GM10248 (cell line): Measurements from ENCODE around the gene SPIRE1.
"Not testable (repeated sequence)": the region's sequence is repeated elsewhere in the genome, so short reads cannot be mapped to it uniquely, and the experiment has no call there.

Experiments used
- CTCF ChIA-PET: fragments of 300-600 bp; sonication (Branson Sonifier 250); formaldehyde crosslinking; extraction: SDS; loops from one replicate; lab custom pipeline; 2021; ENCODE audit warnings: antibody characterized with exemption; lab: Yijun Ruan, JAX
- POLR2A ChIA-PET: fragments of 350-650 bp; sonication (Branson Sonifier 250); formaldehyde crosslinking; extraction: SDS; loops from one replicate; lab custom pipeline; 2020; ENCODE audit warnings: antibody characterized with exemption; lab: Yijun Ruan, JAX
- DNase-seq: peaks from one replicate; pipeline ENCODE4 v3.0.0; 2012; ENCODE audit errors: extremely low spot score
- TF ChIP-seq, protein P1 (sequence below): IDR thresholded peaks from 2 replicates; pipeline ENCODE4 v1.5.1; 2012; ENCODE audit warnings: mild to moderate bottlenecking, low read depth; ENCODE audit errors: extremely low read depth, missing control alignments, control extremely low read depth

Gene SPIRE1

DNA sequence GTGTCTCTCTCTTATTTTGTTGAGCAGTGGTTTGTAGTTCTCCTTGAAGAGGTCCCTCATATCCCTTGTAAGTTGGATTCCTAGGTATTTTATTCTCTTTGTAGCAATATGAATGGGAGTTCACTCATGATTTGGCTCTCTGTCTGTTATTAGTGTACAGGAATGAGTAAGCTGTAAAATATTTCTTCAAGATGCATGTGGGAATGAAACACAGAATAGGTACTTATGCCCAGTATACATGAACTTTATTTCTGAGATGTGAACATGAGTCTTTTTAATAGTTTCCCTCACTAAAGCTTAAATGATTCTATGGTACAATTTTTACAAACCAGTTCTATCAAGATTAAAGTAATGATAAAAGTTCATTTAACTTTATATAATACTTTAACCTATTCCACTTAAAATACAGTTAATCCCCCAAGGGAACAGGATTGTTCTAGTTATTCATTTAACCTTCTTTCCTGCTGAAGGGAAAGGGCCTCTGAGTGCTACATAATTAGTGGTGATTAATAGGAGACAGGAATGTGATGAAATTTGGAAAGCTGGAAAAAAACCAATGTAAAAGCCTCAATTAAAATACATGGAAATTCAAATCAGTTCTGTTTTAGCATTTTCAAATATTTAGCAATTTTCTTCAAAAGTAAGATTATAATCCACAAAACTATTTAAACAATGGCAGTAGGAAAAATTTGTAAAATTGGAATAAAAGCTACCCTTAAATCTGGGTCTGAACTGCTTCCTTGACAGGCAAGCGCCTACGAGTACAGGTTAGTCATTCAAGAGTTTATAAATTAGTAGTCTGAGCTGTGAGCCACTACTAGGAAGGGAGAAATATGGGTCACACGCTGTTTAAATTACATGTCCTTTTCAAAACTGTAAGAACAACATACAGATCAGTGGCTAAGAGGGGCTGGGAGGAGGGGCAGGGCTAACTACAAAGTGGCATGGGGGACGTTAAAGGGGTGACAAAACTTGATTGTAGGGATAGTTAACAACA is 28.9 kb downstream of the SPIRE1 start:
- POLR2A ChIA-PET, result no interaction called here
- DNase-seq, result no peak
- TF ChIP-seq, protein P1, sequence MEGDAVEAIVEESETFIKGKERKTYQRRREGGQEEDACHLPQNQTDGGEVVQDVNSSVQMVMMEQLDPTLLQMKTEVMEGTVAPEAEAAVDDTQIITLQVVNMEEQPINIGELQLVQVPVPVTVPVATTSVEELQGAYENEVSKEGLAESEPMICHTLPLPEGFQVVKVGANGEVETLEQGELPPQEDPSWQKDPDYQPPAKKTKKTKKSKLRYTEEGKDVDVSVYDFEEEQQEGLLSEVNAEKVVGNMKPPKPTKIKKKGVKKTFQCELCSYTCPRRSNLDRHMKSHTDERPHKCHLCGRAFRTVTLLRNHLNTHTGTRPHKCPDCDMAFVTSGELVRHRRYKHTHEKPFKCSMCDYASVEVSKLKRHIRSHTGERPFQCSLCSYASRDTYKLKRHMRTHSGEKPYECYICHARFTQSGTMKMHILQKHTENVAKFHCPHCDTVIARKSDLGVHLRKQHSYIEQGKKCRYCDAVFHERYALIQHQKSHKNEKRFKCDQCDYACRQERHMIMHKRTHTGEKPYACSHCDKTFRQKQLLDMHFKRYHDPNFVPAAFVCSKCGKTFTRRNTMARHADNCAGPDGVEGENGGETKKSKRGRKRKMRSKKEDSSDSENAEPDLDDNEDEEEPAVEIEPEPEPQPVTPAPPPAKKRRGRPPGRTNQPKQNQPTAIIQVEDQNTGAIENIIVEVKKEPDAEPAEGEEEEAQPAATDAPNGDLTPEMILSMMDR, result no peak
- CTCF ChIA-PET, result interaction anchor here (1.1 to 1.2 kb wide), 2 partner anchors 9 to 238 kb away, joined by 3 read pairs; no protein-coding TSS in a partner anchor

DNA sequence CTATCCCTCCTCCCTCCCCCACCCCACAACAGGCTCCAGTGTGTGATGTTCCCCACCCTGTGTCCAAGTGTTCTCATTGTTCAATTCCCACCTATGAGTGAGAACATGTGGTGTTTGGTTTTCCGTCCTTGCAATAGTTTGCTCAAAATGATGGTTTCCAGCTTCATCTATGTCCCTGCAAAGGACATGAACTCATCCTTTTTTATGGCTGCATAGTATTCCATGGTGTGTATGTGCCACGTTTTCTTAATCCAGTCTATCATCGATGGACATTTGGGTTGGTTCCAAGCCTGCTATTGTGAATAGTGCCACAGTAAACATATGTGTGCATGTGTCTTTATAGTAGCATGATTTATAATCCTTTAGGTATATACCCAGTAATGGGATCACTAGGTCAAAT is 30.7 kb downstream of the SPIRE1 start:
- POLR2A ChIA-PET, CTCF ChIA-PET: not testable (repeated sequence)

DNA sequence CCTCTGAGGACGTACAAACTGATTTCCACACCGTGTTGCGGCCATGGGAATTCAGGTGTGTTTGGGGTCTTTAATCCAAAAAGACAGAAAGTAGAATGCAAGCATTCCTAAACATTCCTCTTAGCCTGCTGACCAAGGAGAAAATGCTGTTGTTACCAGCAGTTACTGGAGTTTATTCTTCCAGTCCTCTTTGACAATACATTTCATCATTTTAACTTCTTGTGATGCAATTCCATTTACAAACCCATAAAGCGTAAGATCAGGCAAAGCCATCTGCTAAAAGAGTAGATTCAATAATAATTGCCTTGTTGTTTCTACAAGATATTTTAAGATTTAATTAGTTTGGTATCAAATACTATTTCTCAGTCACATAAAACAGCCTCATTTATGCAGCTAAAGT is 32.7 kb downstream of the SPIRE1 start:
- CTCF ChIA-PET, result no interaction called here
- no peak for DNase-seq
- POLR2A ChIA-PET, result no interaction called here
- TF ChIP-seq, protein P1, result no peak

More for the DNA sequence above, 30.7 kb downstream of the SPIRE1 start:
- DNase-seq, result not testable (repeated sequence)

DNA sequence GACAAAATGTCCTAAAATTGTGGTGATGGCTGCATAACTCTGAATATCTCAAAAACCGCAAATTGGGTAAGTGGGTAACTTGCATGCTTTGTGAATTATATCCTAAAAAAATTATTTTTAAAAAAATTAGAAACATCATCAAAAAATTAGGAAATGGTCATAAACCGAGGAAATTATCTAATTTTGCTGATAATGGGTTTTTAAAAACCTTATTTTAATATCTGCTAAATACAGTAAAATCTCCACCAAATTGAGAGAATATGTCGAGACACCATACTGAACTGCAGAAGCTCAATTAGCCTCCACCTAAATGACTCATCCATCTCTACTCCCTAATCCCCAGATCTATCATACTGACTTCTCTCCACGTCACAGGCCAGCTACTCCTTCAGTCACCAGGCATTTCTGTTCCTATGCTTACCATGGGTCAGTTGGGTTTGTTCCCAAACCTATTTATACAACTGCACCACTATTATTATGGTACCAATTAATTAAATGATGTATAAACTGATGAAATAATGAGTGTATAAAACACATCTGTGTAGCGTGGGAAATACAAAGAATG is 36.1 kb downstream of the SPIRE1 start:
- ChIA-PET CTCF (interaction anchor here (1.0 to 1.6 kb wide), 2 partner anchors 37 to 230 kb away, joined by 3 read pairs; no protein-coding TSS in a partner anchor), POLR2A (no interaction called here)
- DNase-seq, result no peak
- TF ChIP-seq, protein P1, result no peak

DNA sequence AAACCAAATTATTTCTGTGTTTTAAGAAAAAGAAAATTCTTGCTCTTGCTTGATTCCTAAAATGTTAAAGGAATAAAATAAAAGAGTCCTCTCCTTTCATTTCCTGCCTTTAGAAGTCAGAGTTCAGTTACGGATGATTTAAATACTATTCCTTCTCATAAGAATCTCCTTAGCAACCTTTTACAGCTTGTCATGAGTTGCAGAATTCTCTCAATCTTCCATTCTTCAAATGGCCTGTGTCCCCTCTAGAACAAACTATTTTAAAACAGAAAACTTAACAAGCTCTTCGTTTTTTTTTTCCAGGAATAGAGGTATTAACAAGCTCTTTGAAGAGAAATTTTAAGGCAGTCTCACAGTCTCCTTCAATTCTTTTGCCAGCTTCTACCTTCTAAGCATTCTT is 42.2 kb downstream of the SPIRE1 start:
- ChIA-PET CTCF (interaction anchor here (0.6 kb wide), 1 partner anchor 22 kb away, joined by 3 read pairs; no protein-coding TSS in a partner anchor), POLR2A (no interaction called here)
- no peak for DNase-seq
- TF ChIP-seq, protein P1, result no peak

DNA sequence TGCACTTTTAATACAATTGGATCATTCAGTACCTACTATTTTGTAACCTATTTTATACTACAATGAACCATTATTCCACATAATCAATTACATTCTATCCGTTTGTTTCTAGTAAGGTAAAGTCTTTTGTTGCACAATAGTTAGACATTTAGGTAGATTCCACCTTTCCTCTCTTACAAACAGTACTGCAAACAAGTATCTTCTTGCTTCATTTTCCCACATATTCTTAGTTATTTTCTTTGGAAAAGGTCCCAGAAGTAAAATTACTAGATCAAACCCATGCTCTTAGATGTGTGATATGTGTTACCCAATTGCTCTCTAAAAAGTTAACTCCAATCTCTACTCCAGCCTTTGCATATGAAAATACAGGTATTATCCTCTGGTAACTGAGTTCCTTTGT is 49.6 kb downstream of the SPIRE1 start:
- CTCF ChIA-PET, result no interaction called here
- POLR2A ChIA-PET, result no interaction called here
- DNase-seq, result no peak
- TF ChIP-seq, protein P1, result no peak
